Measurements from ENCODE around the gene RABL2A. TPM values are rescaled to one million over a fixed set of nuclear protein-coding genes. Genes with fewer than 3 reads are reported as not detected.
"Not testable (repeated sequence)": the region's sequence is repeated elsewhere in the genome, so short reads cannot be mapped to it uniquely, and the experiment has no call there.

RABL2A gene
- total RNA-seq, 1 donor from 2014 or later, result 13.4 TPM

- peak; percentile 90 for DNase-seq (ENCODE audit: low spot score)
- H3K36me3 Mint-ChIP-seq; H3K27me3 ChIP-seq; H3K4me1 Mint-ChIP-seq; H3K27ac Mint-ChIP-seq; H4K20me1 ChIP-seq (ENCODE audit: low read depth); H3K4me1 ChIP-seq; H3K9ac ChIP-seq; H3K79me2 ChIP-seq (ENCODE audit: low read depth); H3K9me3 Mint-ChIP-seq; H2AFZ ChIP-seq (replicated peaks); H3K27me3 Mint-ChIP-seq (ENCODE audit: insufficient read depth, low read depth); H3K9me3 ChIP-seq (ENCODE audit: low read depth); H3F3A ChIP-seq (ENCODE audit: low read depth); H3K36me3 ChIP-seq: not testable (repeated sequence)
- Histone ChIP-seq H3K27ac (peak overlapping the region; percentile 80), H3K4me2 (peak overlapping the region; percentile 47), H3K4me3 (peak overlapping the region; percentile 60)
- TF ChIP-seq CTCF (IDR thresholded peaks at IDR 0.05), result peak; percentile 81
- peak overlapping the region; percentile 88 for H3K4me3 Mint-ChIP-seq
Observed at GRCh38 chr2:113604085-113604477, 23.0 kb upstream of the RABL2A start.

- not testable (repeated sequence) for H3K27ac ChIP-seq; H3K36me3 Mint-ChIP-seq; H3K4me1 ChIP-seq; H3K27me3 ChIP-seq; H3K4me1 Mint-ChIP-seq; H2AFZ ChIP-seq (replicated peaks); H4K20me1 ChIP-seq (ENCODE audit: low read depth); H3K27me3 Mint-ChIP-seq (ENCODE audit: insufficient read depth, low read depth); H3K9me3 Mint-ChIP-seq; DNase-seq (ENCODE audit: low spot score); H3K79me2 ChIP-seq (ENCODE audit: low read depth); H3K4me3 ChIP-seq; H3K9me3 ChIP-seq (ENCODE audit: low read depth); H3F3A ChIP-seq (ENCODE audit: low read depth); H3K9ac ChIP-seq; H3K36me3 ChIP-seq; H3K4me3 Mint-ChIP-seq; H3K4me2 ChIP-seq; H3K27ac Mint-ChIP-seq
Observed at GRCh38 chr2:113604661-113605060, 22.4 kb upstream of the RABL2A start.

- H2AFZ ChIP-seq (replicated peaks); H3K27ac ChIP-seq; H3K4me2 ChIP-seq; H3K27me3 ChIP-seq; H3F3A ChIP-seq (ENCODE audit: low read depth); H3K4me3 ChIP-seq; H4K20me1 ChIP-seq (ENCODE audit: low read depth); H3K4me1 ChIP-seq; H3K9me3 Mint-ChIP-seq; H3K9ac ChIP-seq; H3K9me3 ChIP-seq (ENCODE audit: low read depth); H3K4me1 Mint-ChIP-seq; DNase-seq (ENCODE audit: low spot score); H3K36me3 ChIP-seq; H3K27ac Mint-ChIP-seq; H3K27me3 Mint-ChIP-seq (ENCODE audit: insufficient read depth, low read depth); H3K79me2 ChIP-seq (ENCODE audit: low read depth); H3K36me3 Mint-ChIP-seq; H3K4me3 Mint-ChIP-seq: not testable (repeated sequence)
Observed at GRCh38 chr2:113606036-113606435, 21.0 kb upstream of the RABL2A start.

GRCh38 chr2:113609822-113610221 lies 17.2 kb upstream of the RABL2A start:
- not testable (repeated sequence) for DNase-seq (ENCODE audit: low spot score); H3K36me3 Mint-ChIP-seq; H3K4me3 ChIP-seq; H3K4me1 ChIP-seq; H4K20me1 ChIP-seq (ENCODE audit: low read depth); H3K27me3 Mint-ChIP-seq (ENCODE audit: insufficient read depth, low read depth); H3K9me3 Mint-ChIP-seq; H3K4me1 Mint-ChIP-seq; H3K9me3 ChIP-seq (ENCODE audit: low read depth); H3K36me3 ChIP-seq; H3K27ac Mint-ChIP-seq; H3K27me3 ChIP-seq; H3K27ac ChIP-seq; H2AFZ ChIP-seq (replicated peaks); H3K79me2 ChIP-seq (ENCODE audit: low read depth); H3K9ac ChIP-seq; H3K4me3 Mint-ChIP-seq; H3K4me2 ChIP-seq; H3F3A ChIP-seq (ENCODE audit: low read depth)

DNA sequence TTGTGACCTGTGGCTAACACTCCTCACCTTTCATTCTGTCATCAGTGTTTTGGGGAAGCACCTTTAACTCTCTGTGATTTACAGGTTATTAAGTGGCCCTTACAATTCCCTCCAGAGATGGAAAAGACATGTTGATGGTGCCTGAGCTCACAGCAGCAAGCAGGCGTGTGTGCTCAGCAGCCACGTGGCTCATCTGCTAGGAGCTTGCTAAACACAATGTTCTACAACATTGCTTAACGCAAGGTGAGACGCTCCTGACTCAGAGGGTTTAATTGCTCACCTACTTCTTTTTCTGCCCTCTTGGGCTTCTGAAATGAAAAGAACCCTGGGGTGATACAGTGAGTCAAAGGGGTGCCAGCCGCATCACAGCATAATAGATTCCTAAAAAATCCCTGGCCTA lies 6.1 kb upstream of the RABL2A start:
- not testable (repeated sequence) for H3K4me3 ChIP-seq; H3K27me3 Mint-ChIP-seq (ENCODE audit: insufficient read depth, low read depth); H3K27ac ChIP-seq; H3K36me3 Mint-ChIP-seq; H3K4me3 Mint-ChIP-seq; H3K36me3 ChIP-seq; DNase-seq (ENCODE audit: low spot score); H2AFZ ChIP-seq (replicated peaks); H3K79me2 ChIP-seq (ENCODE audit: low read depth); H3F3A ChIP-seq (ENCODE audit: low read depth); H3K4me2 ChIP-seq; H4K20me1 ChIP-seq (ENCODE audit: low read depth); H3K4me1 ChIP-seq; H3K4me1 Mint-ChIP-seq; H3K9me3 ChIP-seq (ENCODE audit: low read depth); H3K27me3 ChIP-seq; H3K27ac Mint-ChIP-seq; H3K9me3 Mint-ChIP-seq; H3K9ac ChIP-seq

DNA sequence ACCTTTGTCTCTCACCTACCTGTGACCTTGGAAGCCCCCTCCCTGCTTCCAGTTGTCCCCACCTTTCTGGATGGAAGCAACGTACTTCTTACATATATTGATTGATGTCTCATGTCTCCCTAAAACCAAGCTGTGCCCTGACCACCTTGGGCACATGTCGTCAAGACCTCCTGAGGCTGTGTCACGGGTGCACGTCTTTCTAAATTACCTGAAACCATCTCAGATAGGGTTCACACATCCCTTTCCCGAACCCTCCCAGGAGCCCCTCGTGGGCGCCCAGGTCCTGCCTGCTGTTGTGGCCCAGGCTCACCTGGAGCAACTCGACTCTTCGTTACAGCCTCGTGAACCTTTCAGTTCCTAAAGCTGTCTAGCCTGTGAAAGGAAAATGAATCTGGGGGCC lies 1.2 kb upstream of the RABL2A start:
- peak overlapping the region; percentile 27 for H3K4me3 Mint-ChIP-seq
- H3K36me3 ChIP-seq; H3K4me3 ChIP-seq; H3K9ac ChIP-seq; H3K27ac Mint-ChIP-seq; H3K27me3 ChIP-seq; H3K36me3 Mint-ChIP-seq; H3K27me3 Mint-ChIP-seq (ENCODE audit: insufficient read depth, low read depth); H3K9me3 Mint-ChIP-seq; H3K9me3 ChIP-seq (ENCODE audit: low read depth); DNase-seq (ENCODE audit: low spot score); H3F3A ChIP-seq (ENCODE audit: low read depth); H3K4me1 ChIP-seq; H3K4me2 ChIP-seq; H3K4me1 Mint-ChIP-seq; H3K27ac ChIP-seq; H2AFZ ChIP-seq (replicated peaks); H4K20me1 ChIP-seq (ENCODE audit: low read depth); H3K79me2 ChIP-seq (ENCODE audit: low read depth): not testable (repeated sequence)

- not testable (repeated sequence) for H3K4me1 Mint-ChIP-seq
Observed at GRCh38 chr2:113632849-113633345, 5.8 kb downstream of the RABL2A start.

DNA sequence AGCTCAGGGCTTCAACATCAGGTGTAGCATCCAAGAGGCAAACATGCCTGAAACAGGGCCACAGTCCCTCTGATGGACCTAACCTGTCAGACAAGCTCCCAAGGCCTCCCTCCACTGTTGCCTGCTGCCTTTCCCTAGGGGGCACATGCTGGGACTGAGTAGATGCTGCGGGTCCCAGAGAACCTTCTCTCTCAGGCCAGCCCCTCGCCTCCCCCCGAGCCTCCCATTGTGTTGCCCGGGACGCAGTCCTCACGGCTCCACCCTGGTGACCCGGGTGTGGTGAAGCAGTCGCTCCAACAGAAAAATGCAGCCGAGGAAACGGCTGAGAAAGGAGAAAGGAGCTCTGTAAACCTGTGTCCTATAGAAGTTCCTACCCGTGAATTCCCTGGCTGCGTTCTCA lies 8.3 kb downstream of the RABL2A start:
- H3K9ac ChIP-seq; H3K27me3 ChIP-seq; H3K27ac Mint-ChIP-seq; H3K36me3 ChIP-seq; H3K4me2 ChIP-seq; DNase-seq (ENCODE audit: low spot score); H4K20me1 ChIP-seq (ENCODE audit: low read depth); H3K27me3 Mint-ChIP-seq (ENCODE audit: insufficient read depth, low read depth); H3K27ac ChIP-seq; H3K4me3 ChIP-seq; H3K79me2 ChIP-seq (ENCODE audit: low read depth); H3K9me3 Mint-ChIP-seq; H3K4me3 Mint-ChIP-seq; H2AFZ ChIP-seq (replicated peaks); H3F3A ChIP-seq (ENCODE audit: low read depth); H3K9me3 ChIP-seq (ENCODE audit: low read depth); H3K4me1 ChIP-seq; H3K36me3 Mint-ChIP-seq; H3K4me1 Mint-ChIP-seq: not testable (repeated sequence)

More at GRCh38 chr2:113632849-113633345, 5.8 kb downstream of the RABL2A start:
- H3K4me3 Mint-ChIP-seq; H3K36me3 Mint-ChIP-seq; H3K79me2 ChIP-seq (ENCODE audit: low read depth); H3K27me3 Mint-ChIP-seq (ENCODE audit: insufficient read depth, low read depth); H3K9ac ChIP-seq; H4K20me1 ChIP-seq (ENCODE audit: low read depth); H3F3A ChIP-seq (ENCODE audit: low read depth); H3K9me3 Mint-ChIP-seq; H3K4me1 ChIP-seq; H3K27ac ChIP-seq; H2AFZ ChIP-seq (replicated peaks); DNase-seq (ENCODE audit: low spot score); H3K27ac Mint-ChIP-seq; H3K9me3 ChIP-seq (ENCODE audit: low read depth); H3K36me3 ChIP-seq; H3K4me3 ChIP-seq; H3K27me3 ChIP-seq; H3K4me2 ChIP-seq: not testable (repeated sequence)
